Heart right ventricle (tissue), 16 donors: ENCODE results near the gene PLXND1. TPM values are rescaled to one million over a fixed set of nuclear protein-coding genes. Genes with fewer than 3 reads are reported as not detected.

Source experiments
- ATAC-seq, 8 donors: fragments of 200-7000 bp; cut with Tn5 transposase; one replicate each; pipeline ENCODE4 v1.9.1; 2020; ENCODE audit warnings: mild to moderate bottlenecking in 8 of 8, moderate library complexity in 8 of 8, moderate number of reproducible peaks in 1 of 8
- DNase-seq, 2 donors: peaks; one replicate each; pipeline ENCODE4 v3.0.0-alpha.2; 2020
- H3K27ac ChIP-seq, 10 donors: fragments of 200-600 bp; sonication (generic) in 2 of 10; one replicate each; pipeline versions ENCODE4 v1.5.0 to v1.8.0; 2020 to 2022; ENCODE audit warnings: mild to moderate bottlenecking in 3 of 10
- H3K27me3 ChIP-seq, 7 donors: fragments of 200-600 bp; one replicate each; pipeline ENCODE4 v1.8.0; 2021 to 2022; ENCODE audit warnings: mild to moderate bottlenecking in 2 of 7
- H3K36me3 ChIP-seq, 9 donors: fragments of 200-600 bp; sonication (generic) in 1 of 9; one replicate each; pipeline versions ENCODE4 v1.5.0 to v1.8.0; 2020 to 2022; ENCODE audit warnings: mild to moderate bottlenecking in 2 of 9
- H3K4me1 ChIP-seq, 9 donors: fragments of 200-600 bp; sonication (generic) in 1 of 9; one replicate each; pipeline versions ENCODE4 v1.5.0 to v1.8.0; 2020 to 2022; ENCODE audit warnings: mild to moderate bottlenecking in 4 of 9
- H3K4me3 ChIP-seq, 10 donors: fragments of 200-600 bp; sonication (generic) in 2 of 10; one replicate each; pipeline versions ENCODE4 v1.5.0 to v1.8.0; 2020 to 2022; ENCODE audit warnings: mild to moderate bottlenecking in 7 of 10, moderate library complexity in 2 of 10
- H3K9me3 ChIP-seq, 11 donors: fragments of 200-600 bp in 10 of 11; sonication (generic) in 2 of 11; one replicate each; pipeline versions ENCODE4 v1.5.0 to v1.8.0; 2013 to 2022; ENCODE audit warnings: mild to moderate bottlenecking in 2 of 11, control low read depth in 1 of 11, moderate library complexity in 1 of 11
- WGBS, 2 donors: extraction: QIAGEN DNeasy Blood & Tissue Kit; methylation state at CpG; one replicate each; pipeline ENCODE4 v1.1.7; 2013; ENCODE audit warnings: inconsistent platforms in 1 of 2; 5-methylcytosine and 5-hydroxymethylcytosine counted together
- intact Hi-C, 10 donors: fragments of 100-400 bp; cut with DNase I; formaldehyde crosslinking; loops; one replicate each; pipeline versions ENCODE4 v1.11.1 to v1.14.2; 2022
- polyA plus RNA-seq, 2 donors: library from polyadenylated mRNA; stranded (reverse); fragments of 200-250 nt; gene quantifications; one replicate each; pipeline ENCODE4 v1.2.3, GENCODE V29; 2013
- total RNA-seq, 10 donors: library from RNA; stranded (reverse); fragmentation: NEBNext Ultra II Directional in 3 of 10; extraction: Animal tissue kit (Norgen Biotek cat#: 25700) in 3 of 10; gene quantifications; one replicate each; pipeline versions ENCODE4 v1.2.1 to v1.2.4, GENCODE V29; 2021 to 2023
- TF ChIP-seq, protein P1 (sequence below), 9 donors: fragments of 200-600 bp; sonication (generic) in 2 of 9; IDR thresholded peaks; one replicate each; pipeline versions ENCODE4 v1.5.0 to v1.8.0; 2021 to 2022; ENCODE audit warnings: antibody characterized with exemption in 9 of 9, mild to moderate bottlenecking in 5 of 9, moderate library complexity in 1 of 9
- donor health status: Arrhythmogenic right ventricular cardiomyopathy.
- donor health status: ischemic (EF 13 %, LVEDD 7.1; RV severe dilation, severe dysfunction).
- donor health status: healthy with polysubstance abuse.
- donor health status: DM: no; HTN: yes; CAD: no.
- donor health status: DM: no; HTN: no; CAD: no.
- donor health status: ischemic (EF 25% LVEDD 6.9; RV normal size, moderate dysfunction).
- donor health status: ischemic (EF 25% LVEDD 5.7; RV mildly dilated, moderate dysfunction).
- donor health status: healthy.
- donor health status: DM: yes; HTN: yes; CAD: no.
- donor health status: Ischemic cardiomyopathy.
- donor health status: ischemic (EF 35%, LVEDD 5.7; RV mildly dilated, moderate dysfunction).
- donor health status: nonischemic (EF 11% LVEDD 7.7; RV severe dilation, severe dysfunction).
- donor health status: DM: yes; HTN: yes; CAD: no.
- donor health status: PGD.
- donor health status: ischemic (EF 29% LVEDD 5.4; RV normal size, mild dysfunction).
- donor health status: nonischemic (EF 23%, LVEDD 6.1; RV moderate dilation, normal function).

The PLXND1 gene
- total and polyA plus RNA-seq, 12 donors, result 40.9 to 169 (median 65.8) TPM

DNA sequence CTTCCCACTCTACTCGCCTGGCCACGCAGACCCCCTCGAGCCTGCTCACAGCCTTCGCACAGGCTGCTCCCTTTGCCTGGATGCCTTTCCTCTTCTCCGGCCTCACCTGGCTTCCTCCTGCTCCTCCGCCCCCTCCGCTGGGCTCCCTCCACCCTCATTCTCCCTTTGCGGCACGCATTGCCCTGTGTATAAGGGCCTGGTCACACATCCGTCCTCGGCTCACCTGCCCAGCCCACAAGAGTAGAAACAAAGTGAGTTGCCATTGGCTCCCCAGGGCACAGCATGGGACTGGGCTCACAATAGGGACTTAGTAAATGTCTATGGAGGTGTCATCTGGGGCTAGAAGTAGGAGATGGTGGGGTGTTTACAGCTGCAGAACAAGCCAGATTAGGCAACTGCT lies 4.2 kb downstream of the PLXND1 start:
- ATAC-seq, result no peak
- Histone ChIP-seq H3K36me3 (peaks cover 0 to 16% (median 0%) of the 10 kb centered on the region in 9 donors), H3K4me1 (peaks cover 21 to 80% (median 75%) of the 10 kb centered on the region in 9 donors), H3K27me3 (peaks cover 0 to 18% (median 4%) of the 10 kb centered on the region in 7 donors), H3K9me3 (no peaks in the 10 kb centered on the region), H3K4me3 (peak overlapping the region; percentile 20 to 91 (median 74)), H3K27ac (peak overlapping the region; percentile 75 to 99 (median 92))
- no peak for DNase-seq
- TF ChIP-seq, protein P1, sequence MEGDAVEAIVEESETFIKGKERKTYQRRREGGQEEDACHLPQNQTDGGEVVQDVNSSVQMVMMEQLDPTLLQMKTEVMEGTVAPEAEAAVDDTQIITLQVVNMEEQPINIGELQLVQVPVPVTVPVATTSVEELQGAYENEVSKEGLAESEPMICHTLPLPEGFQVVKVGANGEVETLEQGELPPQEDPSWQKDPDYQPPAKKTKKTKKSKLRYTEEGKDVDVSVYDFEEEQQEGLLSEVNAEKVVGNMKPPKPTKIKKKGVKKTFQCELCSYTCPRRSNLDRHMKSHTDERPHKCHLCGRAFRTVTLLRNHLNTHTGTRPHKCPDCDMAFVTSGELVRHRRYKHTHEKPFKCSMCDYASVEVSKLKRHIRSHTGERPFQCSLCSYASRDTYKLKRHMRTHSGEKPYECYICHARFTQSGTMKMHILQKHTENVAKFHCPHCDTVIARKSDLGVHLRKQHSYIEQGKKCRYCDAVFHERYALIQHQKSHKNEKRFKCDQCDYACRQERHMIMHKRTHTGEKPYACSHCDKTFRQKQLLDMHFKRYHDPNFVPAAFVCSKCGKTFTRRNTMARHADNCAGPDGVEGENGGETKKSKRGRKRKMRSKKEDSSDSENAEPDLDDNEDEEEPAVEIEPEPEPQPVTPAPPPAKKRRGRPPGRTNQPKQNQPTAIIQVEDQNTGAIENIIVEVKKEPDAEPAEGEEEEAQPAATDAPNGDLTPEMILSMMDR (IDR thresholded peaks at IDR 0.05), result no peak
- WGBS, 2 donors, result 56 to 70% methylated on average over 11 of the region's 11 CpGs
- intact Hi-C loops, result loop anchor here in 4 of 10 donors (2.0 to 5.0 kb wide), 3 partner anchors 40 to 95 kb away; no protein-coding TSS in a partner anchor

DNA sequence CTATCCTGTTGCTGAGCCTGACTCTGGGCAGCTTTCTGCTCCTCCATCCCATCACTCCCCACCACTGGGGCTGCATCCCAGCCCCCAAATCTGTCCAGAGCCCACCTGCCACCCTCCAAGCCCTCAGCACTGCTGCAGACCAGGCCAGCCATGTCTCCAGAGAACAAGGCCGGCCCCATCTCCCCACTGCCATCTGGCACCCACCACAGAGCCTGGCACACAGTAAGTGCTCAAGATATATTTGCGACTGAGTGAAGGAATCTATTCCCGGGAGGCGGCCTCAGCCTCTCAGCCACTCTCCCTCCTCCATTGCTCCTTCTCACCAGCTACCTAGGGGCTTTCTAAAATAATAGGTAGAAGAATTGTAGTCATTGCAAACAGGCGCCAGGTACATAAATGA lies 4.8 kb downstream of the PLXND1 start:
- intact Hi-C loops, result loop anchor here in 4 of 10 donors (2.0 to 5.0 kb wide), 3 partner anchors 39 to 94 kb away; no protein-coding TSS in a partner anchor
- Histone ChIP-seq H3K36me3 (peaks cover 0 to 16% (median 0%) of the 10 kb centered on the region in 9 donors), H3K4me3 (peak overlapping the region in 8 of 10 donors; percentile 62 to 91 (median 76)), H3K27ac (peak overlapping the region in 9 of 10 donors; percentile 86 to 99 (median 92)), H3K9me3 (no peaks in the 10 kb centered on the region), H3K27me3 (peaks cover 0 to 18% (median 4%) of the 10 kb centered on the region in 7 donors), H3K4me1 (peaks cover 26 to 82% (median 79%) of the 10 kb centered on the region in 9 donors)
- no peak for ATAC-seq
- whole genome bisulfite sequencing, 2 donors, result 59 to 64% methylated on average over 5 of the region's 5 CpGs
- TF ChIP-seq, protein P1 (IDR thresholded peaks at IDR 0.05), result no peak
- no peak for DNase-seq

DNA sequence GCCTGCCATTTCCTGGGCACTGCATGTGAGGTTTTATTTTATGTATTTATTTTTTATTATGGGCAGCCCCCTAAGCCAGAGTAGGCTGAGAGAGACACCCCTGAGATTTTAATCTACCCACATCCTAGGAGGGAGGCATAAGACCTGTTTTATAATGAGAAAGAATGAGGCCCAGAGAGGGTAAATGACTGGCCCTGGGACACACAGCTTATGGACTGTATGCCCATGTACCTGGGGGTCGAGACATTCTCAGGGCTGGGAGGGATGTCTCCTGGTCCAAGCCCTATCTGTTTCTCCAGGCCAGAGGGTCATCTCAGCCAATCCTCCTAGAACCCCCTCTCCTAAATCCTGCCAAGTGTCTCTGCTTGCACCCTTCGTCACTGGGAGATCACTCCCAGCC lies 6.1 kb downstream of the PLXND1 start:
- peaks cover 32 to 94% (median 90%) of the 10 kb centered on the region in 9 donors for H3K4me1 ChIP-seq
- intact Hi-C loops, result loop anchor here in 3 of 10 donors (5.0 kb wide), 2 partner anchors 38 to 93 kb away; no protein-coding TSS in a partner anchor
- DNase-seq (no peak), ATAC-seq (no peak)
- TF ChIP-seq, protein P1 (IDR thresholded peaks at IDR 0.05), result no peak
- 71 to 80% methylated on average over 2 of the region's 2 CpGs for WGBS, 2 donors
- peak overlapping the region in 6 of 10 donors; percentile 15 to 66 (median 34) for H3K4me3 ChIP-seq
- H3K9me3 ChIP-seq, result no peaks in the 10 kb centered on the region
- peaks cover 0 to 8% (median 0%) of the 10 kb centered on the region in 7 donors for H3K27me3 ChIP-seq
- peaks cover 0 to 16% (median 0%) of the 10 kb centered on the region in 9 donors for H3K36me3 ChIP-seq
- H3K27ac ChIP-seq, result peak overlapping the region in 9 of 10 donors; percentile 86 to 99 (median 92)

DNA sequence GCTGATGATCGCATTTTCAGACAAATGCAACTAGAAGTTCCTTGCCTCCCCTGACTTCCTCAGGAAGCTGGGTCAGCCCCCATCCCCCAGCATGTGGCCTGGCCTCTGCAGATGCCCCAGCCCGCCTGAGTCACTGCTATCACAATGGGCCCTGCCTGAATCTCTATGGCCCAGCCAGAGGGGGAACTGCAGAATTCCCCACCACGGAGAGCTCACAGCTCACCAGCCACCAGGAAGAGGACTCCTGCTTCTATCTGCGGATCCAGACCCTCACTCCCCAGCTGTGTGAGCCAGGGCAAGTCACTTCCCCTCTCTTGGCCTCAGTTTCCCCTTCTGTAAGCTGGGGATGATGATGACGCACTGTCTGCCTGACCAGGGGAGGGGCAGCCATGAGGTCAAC lies 6.9 kb downstream of the PLXND1 start:
- Histone ChIP-seq H3K9me3 (no peaks in the 10 kb centered on the region), H3K27me3 (peaks cover 0 to 2% (median 0%) of the 10 kb centered on the region in 7 donors), H3K4me1 (peaks cover 38 to 100% (median 95%) of the 10 kb centered on the region in 9 donors), H3K4me3 (peak overlapping the region in 7 of 10 donors; percentile 0 to 66 (median 32)), H3K27ac (peak overlapping the region; percentile 50 to 99 (median 92)), H3K36me3 (peaks cover 0 to 16% (median 0%) of the 10 kb centered on the region in 9 donors)
- ATAC-seq (peak in 5 of 8 donors; percentile 11 to 39 (median 30)), DNase-seq (peak in 1 of 2 donors; percentile 74)
- TF ChIP-seq, protein P1 (IDR thresholded peaks at IDR 0.05), result no peak
- intact Hi-C loops, result loop anchor here in 6 of 10 donors (5.0 to 10.0 kb wide), 5 partner anchors 37 to 107 kb away; no protein-coding TSS in a partner anchor
- WGBS, 2 donors, result 43 to 49% methylated on average over 5 of the region's 5 CpGs
